Skeletal muscle cell (primary cell): Measurements from ENCODE around the gene NRL.

Experiments
- DNase-seq: peaks from one replicate; pipeline ENCODE4 v3.0.0-alpha.2; 2010; ENCODE audit warnings: low read depth
- H3K4me3 ChIP-seq: 2 replicates; pipeline ENCODE4 v1.5.1; 2011; ENCODE audit warnings: low read depth, mild to moderate bottlenecking, control low read depth, low read length, moderate library complexity

Gene NRL

DNA sequence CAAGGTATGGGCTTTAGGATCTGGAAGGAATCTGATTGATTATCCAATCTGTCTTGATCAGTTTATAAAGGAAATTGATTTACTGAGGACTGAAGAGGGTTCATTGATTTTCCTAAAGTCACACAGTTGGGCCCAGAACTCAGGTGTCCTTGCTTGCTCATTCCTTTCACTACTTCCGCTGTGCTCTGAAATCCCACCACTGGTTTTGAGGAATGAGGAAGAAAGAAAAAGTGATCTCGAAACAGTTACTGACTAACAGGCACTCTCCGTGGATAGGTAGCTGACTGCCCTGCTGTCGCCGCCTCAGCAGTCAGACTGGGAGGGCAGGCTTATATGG, 15.6 kb upstream of the NRL start, which contains the start of gene FITM1:
Gene FITM1, plus strand, starts transcription at position 280 of the 337 bp plus-strand sequence. CDS start 905 bp downstream, outside the sequence.
- peak within 1 kb of the TSS; percentile 38 for H3K4me3 ChIP-seq
- no peak for DNase-seq

- H3K4me3 ChIP-seq = no peak overlapping the region
- DNase-seq = no peak
Observed at GRCh38 chr14:24129410-24129998, 14.8 kb upstream of the NRL start.

GRCh38 chr14:24127673-24128072, 12.9 kb upstream of the NRL start:
- DNase-seq = no peak
- no peak overlapping the region for H3K4me3 ChIP-seq

DNA sequence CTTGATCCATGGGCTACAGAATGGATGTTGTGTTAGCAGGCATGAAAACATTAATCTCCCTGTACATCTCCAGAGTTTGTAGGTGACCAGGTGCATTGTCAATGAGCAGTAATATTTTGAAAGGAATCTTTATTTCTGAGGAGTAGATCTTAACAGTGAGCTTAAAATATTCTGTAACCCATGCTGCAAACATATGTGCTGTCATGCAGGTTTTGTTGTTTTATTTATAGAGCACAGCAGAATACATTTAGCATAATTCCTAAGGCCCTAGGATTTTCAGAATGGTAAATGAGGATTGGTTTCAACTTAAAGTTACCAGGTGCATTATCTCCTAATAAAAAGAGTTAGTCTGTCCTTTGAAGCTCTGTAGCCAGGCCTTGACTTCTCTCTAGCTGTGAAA, 12.2 kb upstream of the NRL start:
- DNase-seq = no peak
- no peak overlapping the region for H3K4me3 ChIP-seq

GRCh38 chr14:24123424-24124417, 9.0 kb upstream of the NRL start:
- DNase-seq = no peak
- no peak overlapping the region for H3K4me3 ChIP-seq

GRCh38 chr14:24122898-24123297, 8.1 kb upstream of the NRL start:
- DNase-seq = no peak
- H3K4me3 ChIP-seq = no peak overlapping the region

- no peak overlapping the region for H3K4me3 ChIP-seq
- DNase-seq = no peak
Observed at GRCh38 chr14:24122416-24122815, 7.7 kb upstream of the NRL start.

- no peak overlapping the region for H3K4me3 ChIP-seq
- no peak for DNase-seq
Observed at GRCh38 chr14:24121210-24121609, 6.5 kb upstream of the NRL start.

DNA sequence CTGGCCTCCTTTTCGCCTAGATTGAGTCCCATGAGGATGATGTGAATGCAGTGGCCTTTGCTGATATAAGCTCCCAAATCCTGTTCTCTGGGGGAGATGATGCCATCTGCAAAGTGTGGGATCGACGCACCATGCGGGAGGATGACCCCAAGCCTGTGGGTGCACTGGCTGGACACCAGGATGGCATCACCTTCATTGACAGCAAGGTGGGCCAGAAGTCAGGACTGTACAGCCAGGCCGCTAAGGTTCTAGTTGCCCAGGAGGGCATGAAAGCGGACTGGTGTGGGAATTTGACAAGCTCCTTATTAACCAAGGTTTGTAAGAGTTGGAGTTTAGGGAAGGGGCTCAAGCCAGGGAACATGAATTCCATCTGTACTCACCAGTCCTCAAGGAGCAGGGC, 4.9 kb upstream of the NRL start:
- H3K4me3 ChIP-seq = no peak overlapping the region
- DNase-seq = no peak

DNA sequence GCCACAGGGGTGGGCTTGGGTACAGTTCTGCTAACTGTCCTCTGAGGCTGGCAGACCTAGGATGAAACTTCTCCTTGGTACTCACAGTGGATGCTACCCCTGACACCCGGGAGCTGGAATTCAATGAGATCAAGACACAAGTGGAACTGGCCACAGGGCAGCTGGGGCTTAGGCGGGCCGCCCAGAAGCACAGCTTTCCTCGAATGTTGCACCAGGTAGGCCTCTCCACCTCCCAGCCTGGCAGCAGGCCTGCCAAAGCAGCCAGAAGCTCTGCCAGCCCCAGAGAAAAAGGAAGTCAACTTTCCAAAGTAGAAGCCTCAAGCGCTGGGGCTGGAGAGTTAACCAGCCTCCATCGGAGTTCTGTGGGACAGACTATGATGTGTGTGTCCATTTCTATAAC, 2.4 kb upstream of the NRL start:
- H3K4me3 ChIP-seq = no peak overlapping the region
- DNase-seq = no peak

DNA sequence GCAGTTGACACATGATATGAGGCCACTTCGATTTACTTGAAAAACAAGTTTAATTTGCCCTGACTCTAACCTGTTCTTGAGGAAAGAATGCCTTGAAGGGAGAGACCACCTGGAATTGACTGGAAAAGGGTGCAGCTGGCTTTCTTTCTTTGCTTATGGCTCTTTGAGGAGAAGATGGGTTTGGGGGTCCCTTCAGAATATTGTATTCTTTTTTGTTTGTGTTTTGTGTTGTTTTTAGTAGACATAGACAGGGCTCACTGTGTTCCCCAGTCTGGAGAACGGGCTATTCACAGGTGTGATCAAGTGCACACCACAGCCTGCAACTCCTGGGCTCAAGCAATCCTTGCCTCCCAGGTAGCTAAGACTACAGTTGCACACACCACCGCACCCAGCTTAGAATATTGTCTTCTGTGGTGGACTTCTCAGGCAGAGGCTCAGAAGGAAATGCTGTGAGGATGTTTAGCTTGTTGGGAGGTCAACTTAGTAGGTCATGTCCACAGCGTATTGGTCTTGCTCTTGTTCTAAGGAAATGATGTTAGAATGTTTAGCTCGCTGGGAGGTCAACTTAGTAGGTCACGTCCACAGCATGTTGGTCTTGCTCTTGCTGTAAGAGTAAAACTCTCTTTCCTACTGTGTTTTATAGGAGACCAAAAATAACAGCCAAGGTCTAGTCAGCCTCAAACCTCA, 1.5 kb upstream of the NRL start:
- no peak for DNase-seq

DNA sequence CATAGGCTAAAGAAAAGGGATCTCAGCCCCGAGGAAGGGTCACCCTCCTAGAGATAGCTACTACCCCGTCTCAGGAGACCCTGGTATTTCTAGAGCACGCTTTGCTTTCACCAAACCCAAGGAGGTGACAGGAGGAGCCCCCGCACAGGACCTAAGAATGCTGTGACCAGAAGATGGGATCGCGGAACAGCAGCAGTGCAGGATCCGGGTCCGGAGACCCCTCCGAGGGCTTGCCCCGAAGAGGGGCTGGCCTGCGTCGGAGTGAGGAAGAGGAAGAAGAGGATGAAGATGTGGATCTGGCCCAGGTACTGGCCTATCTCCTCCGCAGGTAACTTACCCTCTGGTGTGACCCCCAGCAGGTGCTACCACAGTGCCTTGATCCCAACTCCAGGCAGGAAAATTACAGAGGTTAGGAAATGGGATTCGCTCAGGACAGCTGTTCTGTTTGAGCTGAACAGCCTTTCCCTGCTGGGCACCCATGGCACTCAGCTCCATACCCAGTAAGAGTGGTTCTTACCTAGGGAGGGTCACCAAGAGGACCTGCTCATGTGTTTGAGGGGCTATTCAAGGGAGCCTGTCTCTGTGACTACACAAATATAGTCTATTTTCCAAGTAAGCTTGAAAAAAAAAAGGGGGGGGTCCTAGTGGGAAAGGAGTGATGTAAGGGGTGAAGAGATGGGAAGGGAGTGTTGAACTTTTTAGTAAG, 826 bp upstream of the NRL start:
- DNase-seq = no peak
- peak overlapping the region; percentile 82 for H3K4me3 ChIP-seq

More for the DNA sequence above, 1.5 kb upstream of the NRL start:
- no peak overlapping the region for H3K4me3 ChIP-seq

DNA sequence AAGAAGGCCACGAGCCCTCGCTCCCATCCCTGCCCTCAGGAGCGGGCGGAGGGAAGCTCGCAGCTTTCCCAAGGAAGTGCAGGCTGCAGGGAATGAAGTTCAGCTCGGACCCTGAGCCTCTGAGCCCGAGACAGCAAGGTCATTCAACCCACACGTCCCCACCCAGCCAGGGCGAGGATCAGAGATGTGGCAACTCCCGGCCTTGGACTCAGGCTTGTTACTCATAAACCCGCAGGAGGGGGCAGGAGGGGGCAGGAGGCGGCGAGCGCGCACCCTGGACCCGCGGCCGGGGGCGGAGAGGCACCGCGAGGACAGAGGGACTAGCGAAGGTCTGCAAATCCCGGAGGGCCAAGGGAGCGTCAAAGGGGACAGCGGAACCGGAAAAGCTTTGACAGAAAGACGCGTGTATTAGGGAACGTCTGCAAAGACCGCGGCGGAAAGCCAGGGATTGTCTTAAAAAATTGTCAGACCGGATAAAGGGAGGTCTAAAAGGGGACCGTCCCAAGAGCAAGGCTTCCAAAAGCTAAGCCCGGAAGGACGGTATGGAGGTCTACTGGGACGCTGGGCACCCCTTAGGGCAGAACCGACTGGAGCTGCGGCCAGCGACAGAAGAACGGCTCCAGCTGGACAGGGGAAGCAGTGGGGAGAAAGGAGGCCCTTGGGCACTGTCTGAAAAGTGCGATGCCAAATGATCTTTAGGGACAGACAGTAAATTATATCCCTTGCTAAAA, 783 bp downstream of the NRL start:
- H3K4me3 ChIP-seq = peak overlapping the region; percentile 82
- DNase-seq = peak; percentile 63

DNA sequence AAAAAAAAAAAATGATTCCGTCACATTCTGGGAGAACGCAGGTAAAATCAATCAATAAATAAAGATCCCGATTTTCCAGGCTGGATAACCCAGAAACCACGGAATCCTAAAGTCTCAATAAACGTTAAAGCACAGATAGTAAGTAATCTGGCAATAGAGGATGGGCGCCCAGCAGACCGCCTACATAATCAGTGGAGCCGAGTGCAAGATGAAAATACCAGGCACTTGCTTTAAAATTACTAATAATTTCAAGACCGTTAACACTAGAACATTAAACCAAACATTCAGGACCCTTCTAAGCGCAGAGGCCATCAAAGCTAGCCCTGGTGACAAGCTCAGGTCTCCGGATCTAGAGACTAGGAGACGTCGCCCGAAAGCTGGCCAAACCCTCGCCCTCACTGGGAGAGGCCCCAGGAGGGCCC, 1.4 kb downstream of the NRL start:
- DNase-seq = no peak
- peak overlapping the region; percentile 82 for H3K4me3 ChIP-seq

DNA sequence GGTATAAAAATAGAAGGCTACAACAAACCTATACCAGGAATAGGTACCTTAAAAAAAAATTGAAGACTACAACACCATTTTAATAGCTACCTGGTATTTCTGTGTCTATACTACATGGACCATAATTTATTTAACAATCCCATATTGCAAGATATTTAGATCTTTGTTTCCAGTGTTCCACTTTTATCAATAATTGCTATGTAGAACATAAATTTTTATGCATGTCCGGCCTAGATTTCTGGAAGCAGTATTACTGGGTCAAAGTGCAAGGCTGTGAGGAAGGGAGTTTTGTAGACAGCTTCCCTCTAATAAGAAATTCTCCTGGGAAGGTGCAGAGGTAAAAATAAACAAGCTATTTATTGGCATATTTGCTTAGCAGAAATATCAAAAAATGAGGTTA, 4.2 kb downstream of the NRL start:
- no peak overlapping the region for H3K4me3 ChIP-seq
- no peak for DNase-seq

DNA sequence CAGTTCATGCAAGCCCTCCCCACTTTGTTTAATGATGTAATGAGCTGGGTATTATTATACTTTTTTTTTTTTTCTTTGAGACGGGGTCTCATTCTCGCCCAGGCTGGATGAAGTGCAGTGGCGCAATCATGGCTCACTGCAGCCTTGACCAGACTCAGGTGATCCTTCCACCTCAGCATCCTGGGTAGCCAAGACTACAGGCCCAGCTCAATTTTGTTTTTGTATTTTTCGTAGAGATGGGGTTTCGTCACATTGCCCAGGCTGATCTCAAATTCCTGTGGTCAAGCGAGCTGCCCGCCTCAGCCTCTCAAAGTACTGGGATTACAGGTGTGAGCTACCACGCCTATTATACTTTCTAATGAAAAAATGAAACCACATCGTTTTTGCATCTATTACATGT, 4.7 kb downstream of the NRL start:
- H3K4me3 ChIP-seq = no peak overlapping the region
- DNase-seq = no peak

- H3K4me3 ChIP-seq = no peak overlapping the region
- DNase-seq = no peak
Observed at GRCh38 chr14:24108336-24108874, 6.3 kb downstream of the NRL start.

GRCh38 chr14:24106672-24107271, 8.0 kb downstream of the NRL start:
- DNase-seq = no peak
- no peak overlapping the region for H3K4me3 ChIP-seq
